Uterus (tissue), 2 donors: ENCODE measurements around the gene MAP3K4.

Experiments used
- CTCF ChIP-seq, 4 experiments: fragments of 200-600 bp in 2 of 4; fragments of 450-650 bp in 2 of 4; sonication (generic) in 2 of 4; IDR thresholded peaks; one replicate each; pipeline ENCODE4 v1.5.1; 2016 to 2019; ENCODE audit warnings: antibody characterized with exemption in 4 of 4, mild to moderate bottlenecking in 2 of 4, moderate library complexity in 1 of 4
- POLR2A ChIP-seq, 2 donors: fragments of 450-650 bp; IDR thresholded peaks; one replicate each; pipeline ENCODE4 v1.6.1; 2016; ENCODE audit warnings: antibody characterized with exemption in 2 of 2, mild to moderate bottlenecking in 1 of 2, moderate library complexity in 1 of 2

DNA sequence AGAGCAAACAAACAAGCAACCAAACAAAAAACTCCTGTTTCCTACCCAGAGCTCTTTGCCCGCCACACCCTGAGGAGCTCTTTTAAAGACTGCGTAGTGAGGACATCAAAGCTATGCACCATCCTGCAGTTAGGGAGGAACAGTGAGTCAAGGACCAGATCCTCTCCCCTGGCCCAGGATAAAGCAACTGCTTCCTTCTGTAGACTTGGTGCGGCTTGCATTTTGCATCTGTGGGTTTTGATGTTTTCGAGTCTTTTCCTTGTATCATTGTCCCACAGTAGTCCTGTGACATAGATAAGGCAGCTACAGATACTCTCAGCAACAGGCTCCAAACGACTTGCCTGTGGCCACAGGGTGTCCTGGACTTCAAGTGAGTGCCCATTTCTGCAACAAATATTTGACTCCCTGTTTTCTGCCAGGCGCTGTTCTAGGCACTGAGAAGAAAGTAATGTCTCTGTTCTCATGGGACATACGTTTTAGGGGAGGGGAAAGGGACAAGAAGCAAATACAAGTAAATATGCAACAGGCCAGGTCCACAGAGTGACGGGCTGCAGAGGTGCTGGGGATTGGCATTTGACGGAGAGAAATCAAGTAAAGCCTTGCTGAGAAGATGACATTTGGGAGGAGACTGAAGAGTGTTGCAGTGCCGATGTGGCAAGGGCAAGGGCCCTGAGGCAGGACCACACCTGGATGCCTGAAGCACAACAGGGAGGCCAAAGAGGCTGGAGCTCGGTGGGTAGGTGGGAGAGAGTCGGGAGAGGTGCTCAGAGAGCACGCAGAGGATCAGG is 35.9 kb upstream of the MAP3K4 start:
- no peak for TF ChIP-seq CTCF (IDR thresholded peaks at IDR 0.05)
- TF ChIP-seq POLR2A (IDR thresholded peaks at IDR 0.05) = no peak
